OCI-LY7 (cell line): ENCODE measurements around the gene C17orf113.

Experiments used
- CTCF ChIP-seq: fragments of 200-600 bp; sonication (generic); conservative IDR thresholded peaks from 2 replicates; pipeline ENCODE4 v1.5.1; 2014; ENCODE audit warnings: mild to moderate bottlenecking, antibody characterized with exemption, low read length, moderate library complexity, mixed read lengths
- EZH2phosphoT487 ChIP-seq: fragments of 200-600 bp; sonication (generic); IDR thresholded peaks from 2 replicates; pipeline ENCODE4 v1.6.1; 2018; ENCODE audit warnings: low read depth, borderline replicate concordance, mild to moderate bottlenecking, mixed run types, antibody characterized with exemption, low read length, moderate library complexity, mixed read lengths

GRCh38 chr17:42087736-42088705 is 37.6 kb upstream of the C17orf113 start:
- no peak for TF ChIP-seq CTCF
- no peak for TF ChIP-seq EZH2phosphoT487
